HG02610 (cell line): ENCODE measurements around the gene ZBTB2.

Experiments
- ATAC-seq: cut with Tn5 transposase; IDR thresholded peaks from one replicate; pipeline ENCODE4 v1.9.1; 2021; ENCODE audit warnings: mild to moderate bottlenecking, moderate library complexity; ENCODE audit not compliant: unreplicated experiment

The ZBTB2 gene, protein sequence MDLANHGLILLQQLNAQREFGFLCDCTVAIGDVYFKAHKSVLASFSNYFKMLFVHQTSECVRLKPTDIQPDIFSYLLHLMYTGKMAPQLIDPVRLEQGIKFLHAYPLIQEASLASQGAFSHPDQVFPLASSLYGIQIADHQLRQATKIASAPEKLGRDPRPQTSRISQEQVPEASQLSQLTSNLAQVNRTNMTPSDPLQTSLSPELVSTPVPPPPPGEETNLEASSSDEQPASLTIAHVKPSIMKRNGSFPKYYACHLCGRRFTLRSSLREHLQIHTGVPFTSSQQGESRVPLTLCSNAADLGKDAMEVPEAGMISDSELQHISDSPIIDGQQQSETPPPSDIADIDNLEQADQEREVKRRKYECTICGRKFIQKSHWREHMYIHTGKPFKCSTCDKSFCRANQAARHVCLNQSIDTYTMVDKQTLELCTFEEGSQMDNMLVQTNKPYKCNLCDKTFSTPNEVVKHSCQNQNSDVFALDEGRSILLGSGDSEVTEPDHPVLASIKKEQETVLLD

GRCh38 chr6:151391471-151392413 lies at the start of gene ZBTB2:
Gene ZBTB2 (minus strand): TSS chr6:151391559. CDS start chr6:151373637, 17,922 bp downstream.
- ATAC-seq = peak; percentile 9

GRCh38 chr6:151440930-151441329 lies 49.6 kb upstream of the ZBTB2 start:
- peak; percentile 43 for ATAC-seq

- peak; percentile 47 for ATAC-seq
Observed at GRCh38 chr6:151440498-151440897, 49.1 kb upstream of the ZBTB2 start.

DNA sequence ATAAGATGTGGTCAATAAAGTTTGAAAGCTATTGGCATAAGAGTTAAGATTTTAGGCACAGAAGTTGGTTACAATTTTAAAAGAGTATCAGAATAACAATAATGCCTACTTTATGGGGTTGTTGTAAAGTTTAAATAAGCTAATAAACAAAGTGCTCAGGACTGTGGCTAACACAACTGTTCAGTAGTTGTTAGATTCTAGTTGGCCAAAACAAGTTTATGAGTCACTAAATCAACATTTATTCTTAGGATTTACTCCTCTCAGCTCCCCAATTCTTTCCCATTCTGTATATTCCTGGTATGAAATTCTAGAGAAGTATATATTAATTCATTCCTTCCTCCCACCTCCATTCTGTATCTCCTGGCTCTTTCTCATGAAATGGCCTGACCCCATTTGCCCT lies 46.0 kb upstream of the ZBTB2 start:
- no peak for ATAC-seq

GRCh38 chr6:151436802-151437201 lies 45.4 kb upstream of the ZBTB2 start:
- ATAC-seq = no peak

GRCh38 chr6:151436300-151436699 lies 44.9 kb upstream of the ZBTB2 start:
- no peak for ATAC-seq

- ATAC-seq = peak; percentile 70
Observed at GRCh38 chr6:151434369-151434768, 43.0 kb upstream of the ZBTB2 start.

GRCh38 chr6:151432651-151433050 lies 41.3 kb upstream of the ZBTB2 start:
- ATAC-seq = no peak

GRCh38 chr6:151431337-151431736 lies 40.0 kb upstream of the ZBTB2 start:
- ATAC-seq = no peak

DNA sequence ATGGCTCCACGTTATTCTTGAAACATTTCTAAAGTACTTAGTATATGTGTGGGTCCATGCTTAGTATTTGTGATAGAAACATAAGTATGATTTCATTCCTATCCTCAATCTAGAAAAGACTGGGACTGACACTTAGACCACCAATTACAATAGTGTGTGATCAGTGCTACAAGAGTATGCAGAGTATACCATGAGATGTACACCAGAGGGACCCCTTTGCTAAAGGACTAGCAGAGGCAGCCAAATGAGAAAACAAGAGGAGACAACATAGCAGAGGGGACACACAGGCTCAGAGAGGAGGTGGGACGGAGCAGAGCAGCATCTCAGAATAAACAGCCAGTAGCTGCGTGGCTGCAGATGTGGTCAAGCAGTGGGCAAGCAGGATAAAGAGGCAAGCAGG lies 39.5 kb upstream of the ZBTB2 start:
- ATAC-seq = no peak

DNA sequence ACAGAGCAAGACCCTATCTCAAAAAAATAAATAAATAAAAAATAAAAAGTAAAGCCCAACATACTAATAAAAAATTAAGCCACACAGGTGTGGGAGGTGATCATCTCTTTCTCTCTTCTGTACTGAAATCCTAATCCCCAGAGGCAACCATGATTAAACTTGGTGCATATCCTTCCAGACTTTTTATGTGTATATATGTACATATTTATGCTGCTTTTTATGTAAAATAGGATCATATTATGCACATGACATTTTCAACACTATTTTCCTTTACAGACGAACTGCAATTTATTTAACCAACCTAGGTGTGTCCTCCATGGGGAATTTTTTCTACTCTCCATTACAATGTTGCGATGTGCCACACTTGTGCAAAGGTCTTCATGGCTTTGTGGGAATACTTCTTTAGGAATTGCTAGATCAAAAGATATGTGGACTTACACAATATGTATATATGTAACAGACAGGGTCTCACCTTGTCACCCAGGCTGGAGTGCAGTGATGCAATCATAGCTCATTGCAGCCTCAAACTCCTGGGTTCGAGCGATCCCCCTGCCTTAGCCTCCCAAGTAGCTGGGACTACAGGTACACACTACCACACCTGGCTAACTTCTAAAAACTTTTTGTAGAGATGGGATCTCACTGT lies 36.9 kb upstream of the ZBTB2 start:
- no peak for ATAC-seq

DNA sequence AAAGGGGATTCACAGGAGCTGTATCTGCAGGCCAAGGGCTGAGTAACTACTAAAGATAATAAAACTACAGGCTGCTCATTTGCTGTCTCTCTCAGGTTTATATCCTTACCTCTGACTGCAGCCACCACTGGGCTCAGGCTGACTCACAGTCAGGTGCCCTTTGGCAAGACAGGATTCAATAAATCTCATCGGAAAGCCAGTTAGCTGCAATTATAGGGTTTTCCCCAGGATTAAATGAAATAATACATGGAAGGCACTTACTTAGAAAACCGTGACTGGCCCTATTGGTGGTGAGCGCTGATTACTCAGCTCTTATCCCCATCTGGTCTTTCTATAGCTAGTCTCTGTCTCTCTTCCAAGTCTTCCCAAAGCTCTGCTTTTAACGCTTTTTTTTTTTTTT lies 34.2 kb upstream of the ZBTB2 start:
- no peak for ATAC-seq

DNA sequence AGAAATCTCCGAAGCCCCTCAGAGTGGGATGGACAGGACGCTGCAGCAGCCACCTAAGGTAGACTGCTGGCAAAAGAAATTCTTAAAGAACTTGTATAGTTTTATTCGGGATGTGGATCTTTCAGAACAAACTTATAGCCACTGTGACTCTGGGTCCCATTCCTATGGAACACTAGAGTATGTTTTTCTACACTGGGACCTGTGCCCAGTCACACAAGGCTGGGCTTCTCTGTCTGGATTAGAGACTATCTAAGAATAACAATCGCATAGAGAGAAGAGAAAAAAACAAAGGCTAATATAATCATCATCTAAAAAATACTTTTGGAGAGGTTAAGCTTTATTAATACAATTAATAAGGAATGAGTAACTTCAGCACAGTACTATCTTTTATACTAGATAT lies 31.6 kb upstream of the ZBTB2 start:
- ATAC-seq = no peak

DNA sequence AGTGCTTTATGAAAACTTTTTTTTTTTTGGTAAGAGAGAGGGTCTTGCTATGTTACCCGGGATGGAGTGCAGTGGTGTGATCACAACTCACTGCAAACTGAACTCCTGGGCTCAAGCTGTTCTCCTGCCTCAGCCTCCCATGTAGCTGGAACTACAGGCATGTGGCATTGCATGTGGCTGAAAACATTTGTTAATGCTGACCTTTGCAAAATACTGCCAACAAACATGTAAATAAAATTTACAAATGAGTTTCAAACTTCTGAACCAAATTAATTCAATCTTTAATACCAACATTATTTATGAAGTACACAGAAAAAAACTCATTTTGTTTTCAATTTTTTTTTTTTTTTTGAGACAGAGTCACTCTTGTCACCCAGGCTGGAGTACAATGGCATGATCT lies 26.1 kb upstream of the ZBTB2 start:
- ATAC-seq = no peak

DNA sequence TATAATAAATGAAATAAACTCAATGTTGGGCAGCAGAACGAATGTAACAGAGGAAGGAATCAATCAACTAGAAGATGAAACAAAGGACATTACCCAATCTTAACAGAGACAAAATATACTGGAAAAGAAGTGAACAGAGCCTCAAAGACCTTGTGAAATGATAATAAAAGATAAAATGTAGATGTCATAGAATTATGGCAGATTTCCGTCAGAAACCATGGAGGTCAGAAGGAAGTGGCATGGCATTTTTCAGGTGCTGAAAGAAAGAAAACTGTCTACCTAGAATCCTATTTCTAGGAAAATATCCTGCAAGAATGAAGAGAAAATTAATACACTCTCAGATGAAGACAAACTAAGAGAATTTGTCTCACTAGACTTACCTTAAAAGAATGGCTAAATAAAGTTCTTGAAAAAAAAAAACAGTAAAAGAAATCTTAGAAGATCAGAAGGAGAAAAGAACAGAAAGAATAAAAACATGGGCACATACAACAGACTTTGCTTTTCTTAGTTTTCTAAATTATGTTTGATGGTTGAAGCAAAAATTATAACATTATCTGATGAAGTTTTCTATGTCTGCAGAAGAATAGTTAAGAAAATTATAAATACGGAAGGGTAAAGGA lies 23.4 kb upstream of the ZBTB2 start:
- ATAC-seq = no peak

DNA sequence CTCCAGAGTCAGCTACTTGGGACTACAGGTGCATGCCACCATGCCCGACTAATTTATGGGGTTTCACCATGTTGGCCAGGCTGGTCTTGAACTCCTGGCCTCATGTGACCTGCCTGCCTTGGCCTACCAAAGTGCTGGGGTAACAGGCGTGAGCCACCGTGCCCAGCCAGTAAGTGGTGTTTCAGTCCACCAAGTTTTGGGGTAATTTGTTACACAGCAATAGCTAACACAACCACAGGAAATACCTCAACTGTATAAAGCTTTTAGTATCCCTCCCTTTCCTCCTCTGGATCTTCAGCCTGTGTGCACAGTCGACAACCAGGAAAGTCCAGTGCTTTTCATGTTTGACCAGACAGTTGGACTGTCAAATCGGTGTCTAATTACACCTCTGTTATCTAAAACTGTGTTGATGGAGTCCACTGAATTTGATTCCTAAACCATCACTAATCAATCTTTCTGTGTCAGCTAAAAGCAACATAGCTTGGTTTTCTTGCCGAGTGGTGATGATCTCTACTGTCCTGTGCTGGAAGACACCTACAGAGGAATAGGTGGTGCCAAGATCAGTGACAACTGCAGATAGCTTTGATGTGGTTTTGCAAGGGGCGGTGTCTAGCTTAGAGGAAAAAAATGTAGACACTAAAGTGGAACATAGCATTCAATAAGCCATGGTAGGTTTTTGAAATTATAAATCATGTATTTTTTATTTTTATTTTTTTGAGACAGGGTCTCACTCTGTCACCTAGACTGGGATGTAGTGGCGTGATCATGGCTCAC lies 22.2 kb upstream of the ZBTB2 start:
- ATAC-seq = no peak

DNA sequence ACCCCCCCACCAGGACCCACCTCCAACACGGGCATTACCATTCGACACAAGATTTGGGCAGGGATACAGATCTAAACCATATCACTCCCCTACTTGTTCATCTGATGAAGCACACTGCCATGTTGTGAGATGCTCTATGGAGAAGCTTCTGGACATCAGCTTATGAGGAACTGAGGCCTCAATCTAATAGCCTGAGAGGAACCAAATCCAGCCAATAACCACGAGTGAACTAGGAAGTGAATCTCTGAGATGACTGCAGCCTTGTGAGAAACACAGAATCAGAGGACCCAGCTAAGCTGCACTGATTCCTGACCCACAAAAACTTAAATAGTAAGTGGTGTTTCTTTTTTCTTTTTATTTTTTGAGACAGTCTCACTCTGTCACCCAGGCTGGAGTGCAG lies 21.6 kb upstream of the ZBTB2 start:
- ATAC-seq = no peak

DNA sequence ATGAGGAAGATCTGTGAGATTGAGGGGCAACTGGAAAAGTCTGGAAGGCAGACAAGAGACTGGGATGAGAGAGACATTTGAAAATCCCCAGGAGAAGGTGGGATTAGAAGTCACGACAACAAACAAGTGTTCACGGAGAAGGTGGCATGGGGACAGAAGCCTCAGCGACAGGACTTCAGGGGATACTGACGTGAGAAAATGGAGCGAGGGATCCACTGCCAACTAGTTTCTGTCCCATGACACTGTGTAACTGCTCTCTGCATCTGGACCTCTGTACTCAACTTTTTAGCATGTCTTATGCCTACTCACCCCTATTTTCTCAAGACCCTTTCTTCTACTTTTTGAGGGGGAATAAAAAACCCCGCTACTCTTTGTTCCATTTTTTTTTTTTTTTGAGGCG lies 18.3 kb upstream of the ZBTB2 start:
- no peak for ATAC-seq

DNA sequence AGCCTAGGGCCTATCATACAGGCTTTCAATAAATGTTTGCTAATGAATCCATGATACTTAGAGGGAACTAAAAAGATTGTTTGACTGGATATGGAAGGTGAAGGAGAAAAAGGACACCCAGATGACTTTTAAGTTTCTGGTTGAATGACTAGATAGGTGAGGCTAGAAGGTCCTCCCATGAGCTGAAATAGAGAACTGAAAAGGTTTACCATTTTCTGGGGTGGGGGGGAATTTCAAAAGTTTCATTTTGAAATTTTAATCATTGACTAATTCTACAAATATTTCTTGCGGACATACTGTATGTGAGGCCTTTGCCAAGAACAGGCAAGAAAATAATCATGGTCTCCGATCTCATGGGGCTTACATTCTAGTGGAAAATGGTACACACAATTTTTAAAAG lies 17.9 kb upstream of the ZBTB2 start:
- ATAC-seq = peak; percentile 61

- ATAC-seq = peak; percentile 8
Observed at GRCh38 chr6:151408858-151409257, 17.5 kb upstream of the ZBTB2 start.
